HG02840 (cell line): ENCODE measurements around the gene TMIGD2.
"Not testable (repeated sequence)": the region's sequence is repeated elsewhere in the genome, so short reads cannot be mapped to it uniquely, and the experiment has no call there.

ENCODE experiments used
- ATAC-seq: cut with Tn5 transposase; IDR thresholded peaks from one replicate; pipeline ENCODE4 v1.9.1; 2021; ENCODE audit warnings: mild to moderate bottlenecking, moderate library complexity, moderate number of reproducible peaks; ENCODE audit not compliant: unreplicated experiment, low FRiP score

TMIGD2 gene

DNA sequence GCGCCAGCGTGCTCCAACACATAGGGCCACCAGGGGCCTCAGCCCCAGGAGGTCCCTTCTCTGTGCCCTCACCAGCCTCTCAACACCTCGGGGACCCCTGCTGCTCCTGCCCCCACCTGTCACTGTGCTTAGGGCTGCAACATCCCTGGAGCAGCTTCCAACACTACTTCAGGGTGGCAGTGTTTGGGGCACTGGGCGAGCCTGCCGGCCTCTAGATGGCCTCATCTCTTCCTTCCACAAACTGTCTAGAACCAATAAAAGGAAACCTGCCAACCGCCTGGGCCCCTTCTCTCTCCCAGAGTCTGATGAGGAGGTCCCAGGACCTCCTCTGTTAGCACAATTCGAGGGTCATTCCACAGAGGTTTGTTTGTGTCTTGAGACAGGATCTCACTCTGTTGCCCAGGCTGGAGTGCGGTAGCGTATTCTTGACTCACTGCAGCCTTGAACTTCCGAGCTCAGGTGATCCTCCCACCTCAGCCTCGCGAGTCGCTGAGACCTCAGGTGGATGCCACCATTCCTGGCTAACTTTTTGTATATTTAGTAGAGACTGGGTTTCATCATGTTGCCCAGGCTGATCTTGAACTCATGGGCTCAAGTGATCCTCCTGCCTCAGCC lies 33.3 kb downstream of the TMIGD2 start:
- ATAC-seq, result no peak

DNA sequence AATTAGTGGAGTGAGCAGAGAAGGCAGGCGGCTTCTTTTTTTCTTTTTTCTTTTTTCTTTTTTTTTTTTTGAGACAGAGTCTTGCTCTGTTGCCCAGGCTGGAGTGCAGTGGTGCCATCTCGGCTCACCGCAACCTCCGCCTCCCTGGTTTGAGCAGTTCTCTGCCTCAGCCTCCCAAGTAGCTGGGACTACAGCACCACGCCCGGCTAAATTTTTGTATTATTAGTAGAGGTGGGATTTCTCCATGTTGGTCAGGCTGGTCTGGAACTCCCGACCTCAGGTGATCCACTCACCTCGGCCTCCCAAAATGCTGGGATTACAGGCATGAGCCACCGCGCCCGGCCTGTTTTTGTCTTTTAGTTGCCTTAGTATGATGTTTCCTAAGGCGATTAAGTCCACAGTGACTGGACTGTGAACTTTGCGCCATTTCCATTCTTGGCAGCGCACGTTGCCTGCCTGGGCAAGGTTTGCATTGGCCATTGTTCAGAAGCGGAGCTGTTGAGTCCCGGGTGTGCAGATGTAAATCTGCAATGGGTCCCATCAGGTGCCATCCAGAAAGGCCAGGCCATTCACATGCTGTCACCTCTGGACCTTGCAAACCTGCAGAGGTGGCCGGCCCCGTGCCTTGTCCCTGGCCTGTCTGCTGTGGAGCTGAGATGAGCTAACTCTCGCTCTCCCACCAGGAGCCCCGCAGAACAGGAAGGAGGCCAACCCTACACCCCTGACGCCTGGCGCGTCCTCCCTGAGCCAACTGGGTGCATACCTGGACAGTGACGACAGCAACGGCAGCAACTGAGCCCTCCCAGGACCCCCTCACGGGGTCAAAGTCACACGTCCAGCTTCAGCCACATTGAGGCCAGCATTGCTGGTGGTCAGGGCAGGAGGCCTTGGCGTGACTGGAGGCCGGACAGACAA lies 34.0 kb downstream of the TMIGD2 start:
- ATAC-seq, result no peak

GRCh38 chr19:4267101-4267900 lies 34.9 kb downstream of the TMIGD2 start:
- ATAC-seq, result no peak

DNA sequence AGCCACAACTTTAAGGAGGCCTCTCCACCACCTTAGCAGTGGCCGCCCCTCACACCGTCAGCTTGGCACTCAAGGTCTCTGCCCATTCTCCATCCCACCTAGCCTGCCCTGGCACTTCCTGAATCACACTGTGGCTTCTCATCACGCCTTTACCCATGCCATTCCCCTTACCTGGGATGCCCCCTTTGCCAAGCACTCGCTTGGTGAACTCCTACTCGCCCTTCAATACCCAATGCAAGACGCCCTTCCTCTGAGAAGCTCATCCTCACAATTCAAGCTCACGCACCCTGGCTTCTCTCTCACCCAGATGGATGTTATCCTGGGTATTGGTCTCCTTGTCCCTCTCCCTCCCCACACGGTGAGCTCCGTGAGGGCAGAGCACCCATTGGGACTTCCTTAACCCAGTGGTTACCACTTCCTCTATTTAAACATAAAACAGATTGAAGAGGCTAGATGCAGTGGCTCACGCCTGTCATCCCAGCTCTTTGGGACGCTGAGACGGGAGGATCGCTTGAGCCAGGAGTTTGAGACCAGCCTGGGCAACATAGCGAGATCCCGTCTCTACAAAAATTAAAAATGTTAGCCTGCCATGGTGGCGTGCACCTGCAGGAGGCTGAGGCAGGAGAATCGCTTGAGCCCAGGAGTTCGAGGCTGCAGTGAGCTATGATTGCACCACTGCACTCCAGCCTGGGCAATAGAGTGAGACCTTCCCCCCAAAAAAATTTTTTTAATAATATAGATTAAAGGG lies 35.8 kb downstream of the TMIGD2 start:
- no peak for ATAC-seq

DNA sequence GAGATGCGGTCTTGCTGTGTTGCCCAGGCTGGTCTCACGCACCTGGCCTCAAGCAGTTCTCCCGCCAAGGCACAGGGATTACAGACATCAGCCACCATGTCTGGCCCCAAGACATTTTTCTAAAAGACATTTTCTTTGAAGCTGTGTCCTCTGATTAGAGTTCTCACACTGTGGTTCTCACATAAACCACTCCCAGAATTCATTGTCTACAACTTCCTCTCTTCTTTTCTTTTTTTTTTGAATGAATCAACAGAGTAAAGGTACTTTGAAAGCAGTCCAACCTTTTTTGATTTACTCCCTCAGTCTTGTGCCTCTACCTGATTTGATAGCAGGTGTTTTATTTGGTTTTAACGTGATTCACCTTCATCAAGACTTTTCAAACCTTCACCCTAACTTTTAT lies 37.4 kb downstream of the TMIGD2 start:
- ATAC-seq, result no peak

DNA sequence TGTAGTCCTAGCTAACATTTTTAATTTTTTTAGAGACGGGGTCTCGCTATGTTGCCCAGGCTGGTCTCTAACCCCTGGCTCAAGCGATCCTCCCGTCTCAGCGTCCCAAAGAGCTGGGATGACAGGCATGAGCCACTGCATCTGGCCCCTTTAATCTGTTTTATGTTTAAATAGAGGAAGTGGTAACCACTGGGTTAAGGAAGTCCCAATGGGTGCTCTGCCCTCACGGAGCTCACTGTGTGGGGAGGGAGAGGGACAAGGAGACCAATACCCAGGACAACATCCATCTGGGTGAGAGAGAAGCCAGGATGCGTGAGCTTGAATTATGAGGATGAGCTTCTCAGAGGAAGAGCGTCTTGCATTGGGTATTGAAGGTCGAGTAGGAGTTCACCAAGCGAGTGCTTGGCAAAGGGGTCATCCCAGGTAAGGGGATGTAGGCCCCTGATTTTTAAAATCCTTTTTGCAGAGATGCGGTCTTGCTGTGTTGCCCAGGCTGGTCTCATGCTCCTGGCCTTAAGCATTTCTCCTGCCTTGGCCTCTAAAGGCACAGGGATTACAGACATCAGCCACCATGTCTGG lies 41.5 kb downstream of the TMIGD2 start:
- no peak for ATAC-seq

GRCh38 chr19:4258181-4258580 lies 44.0 kb downstream of the TMIGD2 start:
- no peak for ATAC-seq

DNA sequence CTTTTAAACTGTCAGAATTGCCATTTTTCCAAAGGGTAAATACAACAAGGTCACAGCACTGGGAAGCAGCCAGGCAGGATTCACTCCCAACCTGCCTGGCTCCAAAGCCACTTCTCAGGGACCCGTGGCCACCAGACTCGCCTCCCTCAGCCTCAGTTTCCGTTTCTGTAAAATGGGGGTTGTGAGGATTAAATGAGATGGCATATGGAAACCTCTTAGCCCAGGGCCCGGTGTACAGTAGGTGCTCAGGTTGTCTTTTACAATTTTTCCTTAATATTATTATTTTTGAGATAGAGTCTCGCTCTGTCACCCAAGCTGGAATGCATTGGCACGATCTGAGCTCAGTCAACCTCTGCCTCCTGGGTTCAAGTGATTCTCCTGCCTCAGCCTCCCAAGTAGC lies 45.2 kb downstream of the TMIGD2 start:
- no peak for ATAC-seq

DNA sequence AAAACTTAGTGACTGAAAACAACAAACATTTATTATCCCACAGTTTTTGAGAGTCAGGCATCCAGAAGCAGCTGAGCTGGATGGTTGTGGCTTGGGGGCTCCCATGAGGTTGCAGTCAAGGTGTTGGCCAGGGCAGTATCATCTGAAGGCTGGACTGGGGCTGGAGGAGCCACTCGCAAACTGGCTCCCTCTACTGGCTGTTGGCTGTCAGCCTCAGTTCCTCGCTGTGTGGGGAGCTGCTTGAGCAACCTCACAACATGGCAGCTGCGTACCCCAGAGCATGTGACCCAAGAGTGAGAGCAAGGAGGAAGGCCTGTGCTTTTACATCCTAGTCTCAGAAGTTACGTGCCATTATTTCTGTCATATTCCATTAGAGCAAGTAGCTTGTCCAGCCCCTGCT lies 45.6 kb downstream of the TMIGD2 start:
- no peak for ATAC-seq

- peak; percentile 81 for ATAC-seq
Measured at GRCh38 chr19:4246767-4247593, 55.2 kb downstream of the TMIGD2 start, which contains the start of gene YJU2. Gene YJU2 (plus strand): TSS chr19:4247080. CDS start chr19:4247147, 67 bp downstream.

DNA sequence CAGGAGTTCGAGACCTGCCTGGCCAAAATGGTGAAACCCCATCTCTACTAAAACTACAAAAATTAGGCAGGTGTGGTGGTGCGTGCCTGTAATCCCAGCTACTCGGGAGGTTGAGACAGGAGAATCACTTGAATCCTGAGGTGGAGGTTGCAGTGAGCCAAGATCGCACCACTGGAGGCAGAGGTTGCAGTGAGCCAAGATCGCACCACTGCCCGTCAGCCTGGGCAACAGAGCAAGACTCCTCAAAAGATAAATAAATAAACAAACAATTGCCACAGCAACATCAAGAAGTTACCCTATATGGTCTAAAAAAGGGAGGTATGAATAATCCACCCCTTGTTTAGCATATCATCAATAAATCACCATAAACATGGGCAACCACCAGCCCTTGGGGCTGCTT lies 56.3 kb downstream of the TMIGD2 start:
- ATAC-seq, result not testable (repeated sequence)
